ENCODE results near the gene CNST.

Gene CNST

DNA sequence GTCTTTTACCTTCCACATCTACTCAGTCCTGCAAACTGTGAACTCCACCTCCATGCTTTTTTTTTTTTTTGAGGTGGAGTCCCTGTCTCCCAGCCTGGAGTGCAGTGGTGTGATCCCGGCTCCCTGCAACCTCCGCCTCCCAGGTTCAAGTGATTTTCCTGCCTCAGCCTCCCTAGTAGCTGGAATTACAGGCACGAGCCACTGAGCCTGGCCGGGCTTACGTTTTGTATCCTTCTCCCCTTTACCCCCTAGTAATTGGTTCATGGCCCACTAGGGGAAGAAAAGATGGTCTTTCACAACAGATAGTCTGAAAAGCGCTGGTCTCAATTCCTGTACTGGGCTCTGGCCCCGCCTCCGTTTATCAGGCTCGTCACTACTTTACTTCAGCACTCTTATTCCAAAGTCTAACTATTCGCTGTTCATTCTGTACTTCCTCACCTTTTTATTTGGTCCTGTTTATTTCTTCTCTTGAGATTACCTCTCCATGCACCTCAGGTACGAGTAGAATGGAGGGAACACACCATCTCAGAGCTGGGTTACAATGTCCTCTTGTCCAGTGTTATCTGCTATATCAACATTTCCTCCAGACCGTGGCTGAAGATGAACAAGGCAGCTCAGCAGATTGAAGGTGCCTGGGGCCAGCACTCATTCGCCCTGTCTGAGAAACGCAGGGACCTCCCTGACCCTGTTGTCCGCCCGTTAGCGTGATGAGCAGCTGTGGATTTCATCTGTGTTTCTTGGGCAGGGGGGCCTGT, 16.2 kb downstream of the CNST start:
- peak overlapping the region in 3 of 7 experiments; percentile 3 to 33 (median 29) for H3K4me3 ChIP-seq (ENCODE audit: control insufficient read depth in 1 of 7, extremely low read depth in 1 of 7, insufficient read depth in 4 of 7, low read depth in 2 of 7, low read length in 6 of 7)
- peak in 2 of 3 donors; percentile 44 to 52 for DNase-seq
- ChIA-PET CTCF (interaction anchor here (0.7 to 2.1 kb wide), 6 partner anchors 9 to 71 kb away, joined by 3 to 8 read pairs (median 4); no protein-coding TSS in a partner anchor), POLR2A (interaction anchor here (0.5 kb wide), 1 partner anchor 21 kb away, joined by 3 read pairs; no protein-coding TSS in a partner anchor)
- peak overlapping the region; percentile 35 to 93 for H3K27ac ChIP-seq (ENCODE audit: insufficient read depth in 1 of 2, low read depth in 1 of 2, low read length in 2 of 2, poor library complexity in 1 of 2, severe bottlenecking in 2 of 2)
- H3K4me1 ChIP-seq (ENCODE audit: control extremely low read depth in 1 of 4, control insufficient read depth in 4 of 4, insufficient read depth in 4 of 4, low read length in 3 of 4): peaks cover 34 to 80% (median 59%) of the 10 kb centered on the region in 4 experiments
- H3K9me3 ChIP-seq (ENCODE audit: control extremely low read depth in 1 of 5, control insufficient read depth in 4 of 5, insufficient read depth in 2 of 5, low read depth in 1 of 5, low read length in 4 of 5): no peaks in the 10 kb centered on the region
- WGBS (ENCODE audit: insufficient coverage): 84% methylated on average over 11 of the region's 17 CpGs
- peaks cover 8 to 31% (median 17%) of the 10 kb centered on the region in 4 experiments for H3K36me3 ChIP-seq (ENCODE audit: control insufficient read depth in 4 of 4, insufficient read depth in 4 of 4, low read length in 3 of 4)
- no peaks in the 10 kb centered on the region for H3K27me3 ChIP-seq (replicated peaks in 2 of 5; ENCODE audit: control insufficient read depth in 4 of 5, insufficient read depth in 5 of 5, low read length in 4 of 5)

DNA sequence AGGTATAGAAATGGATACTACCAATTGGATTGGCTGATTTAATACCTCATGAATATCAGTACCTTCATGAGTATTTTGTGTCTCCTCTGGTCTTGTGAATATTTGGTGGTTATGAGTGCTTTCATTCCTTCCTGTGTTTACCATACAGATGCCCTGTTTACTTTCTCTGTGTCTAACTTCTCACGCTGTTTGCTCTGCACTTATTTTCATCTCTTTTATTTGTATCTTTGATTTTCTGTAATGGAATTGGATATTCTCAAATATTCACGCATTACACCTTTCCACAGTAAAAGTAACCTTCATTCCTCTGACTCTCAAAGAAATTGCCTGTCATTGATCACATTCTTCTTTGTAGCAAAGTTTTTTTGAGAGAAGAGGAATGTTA, 16.8 kb downstream of the CNST start:
- no CpG with 5 or more reads among the region's 2 CpGs for WGBS (ENCODE audit: insufficient coverage)
- no peaks in the 10 kb centered on the region for H3K27me3 ChIP-seq (replicated peaks in 2 of 5; ENCODE audit: control insufficient read depth in 4 of 5, insufficient read depth in 5 of 5, low read length in 4 of 5)
- peaks cover 30 to 80% (median 57%) of the 10 kb centered on the region in 4 experiments for H3K4me1 ChIP-seq (ENCODE audit: control extremely low read depth in 1 of 4, control insufficient read depth in 4 of 4, insufficient read depth in 4 of 4, low read length in 3 of 4)
- H3K4me3 ChIP-seq (ENCODE audit: control insufficient read depth in 1 of 7, extremely low read depth in 1 of 7, insufficient read depth in 4 of 7, low read depth in 2 of 7, low read length in 6 of 7): peak overlapping the region in 2 of 7 experiments; percentile 8 to 14
- ChIA-PET CTCF (interaction anchor here (0.7 to 2.1 kb wide), 6 partner anchors 9 to 70 kb away, joined by 3 to 7 read pairs (median 4); no protein-coding TSS in a partner anchor), POLR2A (interaction anchor here (0.5 kb wide), 1 partner anchor 22 kb away, joined by 3 read pairs; no protein-coding TSS in a partner anchor)
- peaks cover 8 to 31% (median 17%) of the 10 kb centered on the region in 4 experiments for H3K36me3 ChIP-seq (ENCODE audit: control insufficient read depth in 4 of 4, insufficient read depth in 4 of 4, low read length in 3 of 4)
- DNase-seq: no peak
- H3K9me3 ChIP-seq (ENCODE audit: control extremely low read depth in 1 of 5, control insufficient read depth in 4 of 5, insufficient read depth in 2 of 5, low read depth in 1 of 5, low read length in 4 of 5): no peaks in the 10 kb centered on the region
- H3K27ac ChIP-seq (ENCODE audit: insufficient read depth in 1 of 2, low read depth in 1 of 2, low read length in 2 of 2, poor library complexity in 1 of 2, severe bottlenecking in 2 of 2): peak overlapping the region; percentile 35 to 93

DNA sequence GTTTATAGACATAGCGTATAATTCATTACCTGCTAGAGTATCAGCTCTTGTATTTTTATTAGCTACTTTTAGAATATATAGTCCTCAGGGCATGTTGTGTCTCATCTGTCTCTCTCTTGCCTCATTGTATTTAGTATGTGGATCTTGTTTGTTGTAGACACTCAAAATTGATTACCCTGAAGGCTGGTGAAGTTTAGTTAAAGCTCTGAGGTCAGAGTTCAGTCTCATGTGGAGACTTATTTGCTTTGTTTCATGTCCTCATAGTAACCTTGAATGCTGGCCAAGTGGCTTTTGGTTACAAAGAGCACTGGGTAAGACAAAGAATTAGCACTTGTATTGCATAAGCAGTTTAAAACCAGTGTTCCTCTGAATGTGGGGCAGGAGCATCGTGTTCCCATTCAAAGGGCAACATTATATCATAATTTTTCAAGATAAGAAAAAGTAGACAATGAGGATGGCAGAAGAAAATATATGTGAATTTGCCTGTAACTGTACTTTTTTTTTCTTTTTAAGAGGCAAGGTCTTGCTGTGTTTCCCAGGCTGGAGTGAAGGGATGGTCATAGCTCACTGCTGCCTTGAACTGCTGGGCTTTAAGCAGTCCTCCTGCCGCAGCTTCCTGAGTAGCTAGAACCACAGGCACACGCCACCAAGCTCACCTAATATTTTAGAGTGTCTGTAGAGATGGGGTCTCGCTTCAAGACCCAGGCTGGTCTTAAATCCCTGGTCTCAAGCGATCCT, 17.4 kb downstream of the CNST start:
- Histone ChIP-seq H3K9me3 (ENCODE audit: control extremely low read depth in 1 of 5, control insufficient read depth in 4 of 5, insufficient read depth in 2 of 5, low read depth in 1 of 5, low read length in 4 of 5) (no peaks in the 10 kb centered on the region), H3K4me3 (ENCODE audit: control insufficient read depth in 1 of 7, extremely low read depth in 1 of 7, insufficient read depth in 4 of 7, low read depth in 2 of 7, low read length in 6 of 7) (no peak overlapping the region), H3K36me3 (ENCODE audit: control insufficient read depth in 4 of 4, insufficient read depth in 4 of 4, low read length in 3 of 4) (peaks cover 8 to 31% (median 17%) of the 10 kb centered on the region in 4 experiments), H3K27me3 (replicated peaks in 2 of 5; ENCODE audit: control insufficient read depth in 4 of 5, insufficient read depth in 5 of 5, low read length in 4 of 5) (no peaks in the 10 kb centered on the region), H3K4me1 (ENCODE audit: control extremely low read depth in 1 of 4, control insufficient read depth in 4 of 4, insufficient read depth in 4 of 4, low read length in 3 of 4) (peaks cover 26 to 75% (median 52%) of the 10 kb centered on the region in 4 experiments), H3K27ac (ENCODE audit: insufficient read depth in 1 of 2, low read depth in 1 of 2, low read length in 2 of 2, poor library complexity in 1 of 2, severe bottlenecking in 2 of 2) (peak overlapping the region; percentile 35 to 93)
- ChIA-PET CTCF (interaction anchor here (1.0 to 2.1 kb wide), 5 partner anchors 10 to 69 kb away, joined by 3 to 7 read pairs (median 4); no protein-coding TSS in a partner anchor), POLR2A (no interaction called here)
- no CpG with 5 or more reads among the region's 6 CpGs for WGBS (ENCODE audit: insufficient coverage)
- no peak for DNase-seq

DNA sequence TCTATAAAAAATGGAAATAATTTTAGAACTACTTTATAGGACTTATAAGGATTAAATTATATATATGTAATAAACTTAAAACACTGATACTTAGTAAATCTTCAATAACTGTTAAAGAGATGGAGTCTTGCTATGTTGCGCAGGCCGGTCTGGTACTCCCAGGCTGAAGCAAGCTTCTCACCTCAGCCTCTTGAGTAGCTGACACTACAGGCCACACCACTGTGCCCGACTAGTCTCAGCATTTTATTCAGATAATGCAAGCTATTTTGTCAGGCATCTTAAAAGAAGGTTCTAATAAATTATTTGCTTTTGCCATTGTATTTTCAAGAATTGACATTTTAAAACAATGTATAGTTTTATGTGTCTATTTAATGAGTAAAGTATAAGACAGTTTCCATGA, 20.8 kb downstream of the CNST start:
- peaks cover 0 to 6% (median 0%) of the 10 kb centered on the region in 5 experiments for H3K9me3 ChIP-seq (ENCODE audit: control extremely low read depth in 1 of 5, control insufficient read depth in 4 of 5, insufficient read depth in 2 of 5, low read depth in 1 of 5, low read length in 4 of 5)
- peaks cover 7 to 41% (median 22%) of the 10 kb centered on the region in 4 experiments for H3K4me1 ChIP-seq (ENCODE audit: control extremely low read depth in 1 of 4, control insufficient read depth in 4 of 4, insufficient read depth in 4 of 4, low read length in 3 of 4)
- ChIA-PET POLR2A (no interaction called here), CTCF (interaction anchor here (0.7 to 1.9 kb wide), 4 partner anchors 10 to 20 kb away, joined by 3 to 8 read pairs (median 3); no protein-coding TSS in a partner anchor)
- no peak for DNase-seq
- peak overlapping the region in 1 of 2 experiments; percentile 75 for H3K27ac ChIP-seq (ENCODE audit: insufficient read depth in 1 of 2, low read depth in 1 of 2, low read length in 2 of 2, poor library complexity in 1 of 2, severe bottlenecking in 2 of 2)
- WGBS (ENCODE audit: insufficient coverage): 94% methylated on average over 2 of the region's 3 CpGs
- H3K27me3 ChIP-seq (replicated peaks in 2 of 5; ENCODE audit: control insufficient read depth in 4 of 5, insufficient read depth in 5 of 5, low read length in 4 of 5): no peaks in the 10 kb centered on the region
- H3K4me3 ChIP-seq (ENCODE audit: control insufficient read depth in 1 of 7, extremely low read depth in 1 of 7, insufficient read depth in 4 of 7, low read depth in 2 of 7, low read length in 6 of 7): no peak overlapping the region
- peaks cover 9 to 42% (median 21%) of the 10 kb centered on the region in 4 experiments for H3K36me3 ChIP-seq (ENCODE audit: control insufficient read depth in 4 of 4, insufficient read depth in 4 of 4, low read length in 3 of 4)

DNA sequence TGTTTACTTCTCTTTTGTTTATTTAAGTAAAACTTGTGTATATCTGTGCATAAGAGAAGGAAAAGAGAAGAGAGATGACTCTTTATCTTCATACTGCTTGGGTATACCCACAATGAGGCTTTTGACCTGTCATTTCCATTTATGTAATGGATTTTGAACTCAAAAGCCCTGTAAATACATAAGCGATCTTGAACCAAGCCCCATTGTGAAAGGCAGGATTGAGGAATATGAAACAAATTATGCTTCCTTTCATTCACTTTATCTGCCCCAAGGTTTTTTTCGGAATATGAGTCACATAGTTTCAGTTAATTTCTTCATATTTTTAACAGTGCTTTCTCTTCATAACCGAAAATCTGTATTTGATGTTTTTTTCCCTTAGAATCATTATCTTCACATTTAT, 21.4 kb downstream of the CNST start:
- Histone ChIP-seq H3K4me3 (ENCODE audit: control insufficient read depth in 1 of 7, extremely low read depth in 1 of 7, insufficient read depth in 4 of 7, low read depth in 2 of 7, low read length in 6 of 7) (no peak overlapping the region), H3K9me3 (ENCODE audit: control extremely low read depth in 1 of 5, control insufficient read depth in 4 of 5, insufficient read depth in 2 of 5, low read depth in 1 of 5, low read length in 4 of 5) (peaks cover 0 to 6% (median 0%) of the 10 kb centered on the region in 5 experiments), H3K27me3 (replicated peaks in 2 of 5; ENCODE audit: control insufficient read depth in 4 of 5, insufficient read depth in 5 of 5, low read length in 4 of 5) (no peaks in the 10 kb centered on the region), H3K36me3 (ENCODE audit: control insufficient read depth in 4 of 4, insufficient read depth in 4 of 4, low read length in 3 of 4) (peaks cover 9 to 42% (median 21%) of the 10 kb centered on the region in 4 experiments), H3K27ac (ENCODE audit: insufficient read depth in 1 of 2, low read depth in 1 of 2, low read length in 2 of 2, poor library complexity in 1 of 2, severe bottlenecking in 2 of 2) (peak overlapping the region; percentile 15 to 75), H3K4me1 (ENCODE audit: control extremely low read depth in 1 of 4, control insufficient read depth in 4 of 4, insufficient read depth in 4 of 4, low read length in 3 of 4) (peaks cover 6 to 35% (median 17%) of the 10 kb centered on the region in 4 experiments)
- POLR2A ChIA-PET: no interaction called here
- peak in 2 of 3 donors; percentile 50 to 55 for DNase-seq
- WGBS (ENCODE audit: insufficient coverage): 100% methylated on average over 2 of the region's 3 CpGs
- CTCF ChIA-PET: interaction anchor here (1.0 kb wide), 1 partner anchor 20 kb away, joined by 3 read pairs; no protein-coding TSS in a partner anchor

DNA sequence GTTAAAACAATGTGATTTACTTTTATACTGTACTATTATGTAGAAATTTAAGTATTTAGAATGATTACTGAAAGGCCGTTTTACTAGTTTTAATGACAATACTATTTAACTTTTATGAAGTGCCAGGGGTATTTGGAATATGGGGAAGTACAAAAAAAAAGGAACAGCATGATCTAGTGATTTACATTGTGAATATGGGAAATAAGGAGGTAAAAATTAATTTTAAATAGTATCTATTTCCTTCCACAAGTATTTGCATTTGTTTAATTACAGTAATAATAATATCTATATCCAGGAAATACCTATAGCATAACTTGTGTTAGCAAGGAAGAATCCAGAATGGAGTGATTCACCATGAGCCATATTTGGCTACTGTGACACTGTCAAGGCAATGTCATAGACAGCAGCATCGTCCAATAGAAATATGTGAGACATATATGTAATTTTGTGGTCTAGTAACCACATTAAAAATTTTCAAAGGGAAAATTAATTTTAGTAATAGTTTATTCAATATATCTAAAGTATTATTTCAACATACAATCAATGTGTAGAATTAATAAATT, 22.0 kb downstream of the CNST start:
- H3K4me3 ChIP-seq (ENCODE audit: control insufficient read depth in 1 of 7, extremely low read depth in 1 of 7, insufficient read depth in 4 of 7, low read depth in 2 of 7, low read length in 6 of 7): no peak overlapping the region
- POLR2A ChIA-PET: no interaction called here
- no peaks in the 10 kb centered on the region for H3K27me3 ChIP-seq (replicated peaks in 2 of 5; ENCODE audit: control insufficient read depth in 4 of 5, insufficient read depth in 5 of 5, low read length in 4 of 5)
- H3K27ac ChIP-seq (ENCODE audit: insufficient read depth in 1 of 2, low read depth in 1 of 2, low read length in 2 of 2, poor library complexity in 1 of 2, severe bottlenecking in 2 of 2): peak overlapping the region in 1 of 2 experiments; percentile 75
- H3K4me1 ChIP-seq (ENCODE audit: control extremely low read depth in 1 of 4, control insufficient read depth in 4 of 4, insufficient read depth in 4 of 4, low read length in 3 of 4): peaks cover 6 to 29% (median 11%) of the 10 kb centered on the region in 4 experiments
- no CpG with 5 or more reads among the region's 2 CpGs for WGBS (ENCODE audit: insufficient coverage)
- CTCF ChIA-PET: no interaction called here
- DNase-seq: peak in 2 of 3 donors; percentile 48 to 65
- peaks cover 0 to 6% (median 0%) of the 10 kb centered on the region in 5 experiments for H3K9me3 ChIP-seq (ENCODE audit: control extremely low read depth in 1 of 5, control insufficient read depth in 4 of 5, insufficient read depth in 2 of 5, low read depth in 1 of 5, low read length in 4 of 5)
- peaks cover 8 to 40% (median 22%) of the 10 kb centered on the region in 4 experiments for H3K36me3 ChIP-seq (ENCODE audit: control insufficient read depth in 4 of 4, insufficient read depth in 4 of 4, low read length in 3 of 4)
